Testis (tissue), 2 donors: ENCODE data around the gene ZNF322.

ENCODE experiments used
- CTCF ChIP-seq, 3 experiments: fragments of 450-650 bp in 2 of 3; fragments of 200-600 bp in 1 of 3; sonication (generic) in 1 of 3; IDR thresholded peaks; one replicate each; pipeline ENCODE4 v1.5.1; 2016 to 2019; ENCODE audit warnings: antibody characterized with exemption in 3 of 3, mild to moderate bottlenecking in 2 of 3, moderate library complexity in 1 of 3
- POLR2A ChIP-seq: fragments of 450-650 bp; IDR thresholded peaks from one replicate; pipeline ENCODE4 v1.6.1; 2017; ENCODE audit warnings: antibody characterized with exemption, mild to moderate bottlenecking, moderate library complexity

GRCh38 chr6:26657256-26657655, 2.3 kb downstream of the ZNF322 start:
- no peak for TF ChIP-seq CTCF (IDR thresholded peaks at IDR 0.05)
- TF ChIP-seq POLR2A, result no peak
